Measurements from ENCODE around the gene GBF1. TPM values are rescaled to one million over a fixed set of nuclear protein-coding genes. Genes with fewer than 3 reads are reported as not detected.

The GBF1 gene
- total and polyA plus RNA-seq, 2 of the 13 experiments (the other 11 are each of a cell fraction or from before 2014, with no cell fraction given): 17.1 to 21.9 TPM

- peak; percentile 23; the same call in 1 of the 2 replicates for TF ChIP-seq ZNF281 (CRISPR knock-in tag; IDR thresholded peaks at IDR 0.05; ENCODE audit: borderline replicate concordance)
- TF ChIP-seq NCOA2 (CRISPR knock-in tag; IDR thresholded peaks at IDR 0.05): peak; percentile 37; the same call in 1 of the 2 replicates
- peak; percentile 78; the same call in 1 of the 2 replicates for TF ChIP-seq ZSCAN30 (CRISPR knock-in tag; IDR thresholded peaks at IDR 0.05)
- TF ChIP-seq HOXD1 (CRISPR knock-in tag; IDR thresholded peaks at IDR 0.05): peak; percentile 82
- no peak for TF ChIP-seq ZNF484 (CRISPR knock-in tag; IDR thresholded peaks at IDR 0.05; ENCODE audit: borderline replicate concordance, low read depth)
- peak; percentile 60; the same call in 1 of the 2 replicates for TF ChIP-seq ZNF567 (CRISPR knock-in tag; IDR thresholded peaks at IDR 0.05; ENCODE audit: borderline replicate concordance)
- no peak for TF ChIP-seq ZNF781 (CRISPR knock-in tag; IDR thresholded peaks at IDR 0.05; ENCODE audit: borderline replicate concordance, not compliant biosample characterization)
- 0 out of 2 replicates have a peak, but pooled peaks have one; percentile 26 for TF ChIP-seq ZNF639 (CRISPR knock-in tag; conservative IDR thresholded peaks at IDR 0.05)
- no peak for TF ChIP-seq ZNF557 (CRISPR knock-in tag; IDR thresholded peaks at IDR 0.05)
- TF ChIP-seq ZNF605 (CRISPR knock-in tag; IDR thresholded peaks at IDR 0.05): peak; percentile 37; the same call in 1 of the 2 replicates
- no peak for TF ChIP-seq ZNF10 (CRISPR knock-in tag; IDR thresholded peaks at IDR 0.05; ENCODE audit: borderline replicate concordance, low read depth)
- TF ChIP-seq ELF4 (CRISPR knock-in tag; IDR thresholded peaks at IDR 0.05; ENCODE audit: borderline replicate concordance): 0 out of 2 replicates have a peak, but pooled peaks have one; percentile 34
- no peak for TF ChIP-seq FOXA1 (IDR thresholded peaks at IDR 0.05)
- 0 out of 2 replicates have a peak, but pooled peaks have one; percentile 32 for TF ChIP-seq FOXA1 (CRISPR knock-in tag; IDR thresholded peaks at IDR 0.05)
- TF ChIP-seq RXRA (CRISPR knock-in tag; IDR thresholded peaks at IDR 0.05): peak; percentile 62
- peak; percentile 94 for TF ChIP-seq SAP130 (CRISPR knock-in tag; IDR thresholded peaks at IDR 0.05; ENCODE audit: low read depth)
- TF ChIP-seq ZNF703 (CRISPR knock-in tag; IDR thresholded peaks at IDR 0.05; ENCODE audit: borderline replicate concordance): no peak
- peak; percentile 80 for TF ChIP-seq HOXA5 (CRISPR knock-in tag; IDR thresholded peaks at IDR 0.05)
- TF ChIP-seq CREB3 (CRISPR knock-in tag; IDR thresholded peaks at IDR 0.05): no peak
- TF ChIP-seq KLF12 (CRISPR knock-in tag; IDR thresholded peaks at IDR 0.05; ENCODE audit: borderline replicate concordance): peak; percentile 15; the same call in 1 of the 2 replicates
- TF ChIP-seq ZNF687 (CRISPR knock-in tag; IDR thresholded peaks at IDR 0.05): peak; percentile 72
Measured at GRCh38 chr10:102394079-102394800, 148.9 kb downstream of the GBF1 start (continued).
